A549 (cell line): Measurements from ENCODE around the gene DGKD. TPM values are rescaled to one million over a fixed set of nuclear protein-coding genes. Genes with fewer than 3 reads are reported as not detected.

Source experiments
- ATAC-seq, 2 experiments: fragments of 200-7000 bp in 1 of 2; fragments of >200 bp in 1 of 2; cut with Nextera tagmentation in 1 of 2; cut with Tn5 transposase in 1 of 2; 3 replicates each; pipeline versions ENCODE4 v1.8.0 to v1.9.1; 2018 to 2020; ENCODE audit warnings: mild to moderate bottlenecking in 1 of 2, moderate library complexity in 1 of 2
- CTCF ChIA-PET: fragments of 300-600 bp; sonication (Branson Sonifier 250); formaldehyde crosslinking; extraction: SDS; loops from one replicate; lab custom pipeline; 2021; ENCODE audit warnings: antibody characterized with exemption, inconsistent platforms; lab: Yijun Ruan, JAX
- POLR2A ChIA-PET: fragments of 350-600 bp; formaldehyde crosslinking; extraction: SDS; loops from one replicate; lab custom pipeline; 2021; ENCODE audit warnings: antibody characterized with exemption, inconsistent platforms; lab: Yijun Ruan, JAX
- DNase-seq, 2 experiments: peaks; one replicate each; pipeline versions ENCODE4 v3.0.0 to v3.0.0-alpha.2; 2011 to 2016; ENCODE audit warnings: low read depth in 1 of 2, low spot score in 1 of 2
- FAIRE-seq: peaks from 2 replicates; lab custom pipeline; 2011; peaks lifted over from hg19 to GRCh38; lab: Jason Lieb, UNC
- H3K27ac ChIP-seq, 2 experiments: fragments of >200 bp; sonication (Bioruptor Twin); formaldehyde crosslinking; 3 replicates each; pipeline ENCODE4 v1.5.1; 2016 to 2017
- H3K4me1 ChIP-seq: fragments of >200 bp; sonication (Bioruptor Twin); formaldehyde crosslinking; 3 replicates; pipeline ENCODE4 v1.6.1; 2016
- H3K4me2 ChIP-seq: fragments of >200 bp; sonication (Bioruptor Twin); formaldehyde crosslinking; 3 replicates; pipeline ENCODE4 v1.6.1; 2016
- H3K4me3 ChIP-seq: fragments of >200 bp; sonication (Bioruptor Twin); formaldehyde crosslinking; 3 replicates; pipeline ENCODE4 v1.5.1; 2016
- H3K9me3 ChIP-seq: fragments of >200 bp; sonication (Bioruptor Twin); formaldehyde crosslinking; 3 replicates; pipeline ENCODE4 v1.6.1; 2016
- CEBPB ChIP-seq, 2 experiments: fragments of >200 bp in 1 of 2; sonication (Bioruptor Twin) in 1 of 2; formaldehyde crosslinking in 1 of 2; IDR thresholded peaks; 2 replicates each; pipeline ENCODE4 v1.6.1; 2012 to 2016
- CHD2 ChIP-seq: fragments of 150-350 bp; IDR thresholded peaks from 2 replicates; pipeline ENCODE4 v1.6.1; 2014; ENCODE audit warnings: low read length; ENCODE audit not compliant: partially characterized antibody
- CTCF ChIP-seq: fragments of >200 bp; sonication (Bioruptor Twin); formaldehyde crosslinking; IDR thresholded peaks from 3 replicates; pipeline ENCODE4 v1.5.1; 2016
- EHF ChIP-seq: fragments of 250-450 bp; sonication (Bioruptor Pico); IDR thresholded peaks from 2 replicates; pipeline ENCODE4 v1.5.0; 2020; ENCODE audit warnings: mild to moderate bottlenecking
- ELK1 ChIP-seq: fragments of 150-350 bp; IDR thresholded peaks from 2 replicates; pipeline ENCODE4 v1.6.1; 2014; ENCODE audit warnings: low read depth, mild to moderate bottlenecking, low read length
- EP300 ChIP-seq, 2 experiments: fragments of >200 bp; sonication (Bioruptor Twin); formaldehyde crosslinking; IDR thresholded peaks; 2 replicates in 1 of 2; 3 replicates in 1 of 2; pipeline ENCODE4 v1.6.1; 2016 to 2017
- FOSB ChIP-seq: fragments of 250-450 bp; sonication (Bioruptor Pico); IDR thresholded peaks from 2 replicates; pipeline ENCODE4 v1.5.0; 2020; ENCODE audit warnings: mild to moderate bottlenecking, moderate library complexity
- FOXS1 ChIP-seq: fragments of 250-450 bp; sonication (Bioruptor Pico); IDR thresholded peaks from 2 replicates; pipeline ENCODE4 v1.5.0; 2020; ENCODE audit warnings: mild to moderate bottlenecking, moderate library complexity
- GATA3 ChIP-seq: IDR thresholded peaks from 2 replicates; pipeline ENCODE4 v1.6.1; 2012; ENCODE audit warnings: borderline replicate concordance
- HDAC2 ChIP-seq: fragments of 200-600 bp; sonication (generic); IDR thresholded peaks from 2 replicates; pipeline ENCODE4 v1.6.1; 2016
- HES2 ChIP-seq: fragments of >200 bp; sonication (Bioruptor Twin); formaldehyde crosslinking; IDR thresholded peaks from 2 replicates; pipeline ENCODE4 v1.6.1; 2016
- HEYL ChIP-seq: fragments of 250-450 bp; sonication (Bioruptor Pico); IDR thresholded peaks from 2 replicates; pipeline ENCODE4 v1.8.0; 2021; ENCODE audit warnings: mild to moderate bottlenecking, moderate library complexity
- HOXB13 ChIP-seq: fragments of 250-450 bp; sonication (Bioruptor Pico); IDR thresholded peaks from 2 replicates; pipeline ENCODE4 v1.5.0; 2020; ENCODE audit warnings: low read depth, mild to moderate bottlenecking, moderate library complexity
- JUN ChIP-seq, 2 experiments: fragments of >200 bp; sonication (Bioruptor Twin); formaldehyde crosslinking; IDR thresholded peaks; 2 replicates in 1 of 2; 3 replicates in 1 of 2; pipeline ENCODE4 v1.6.1; 2016 to 2017
- JUNB ChIP-seq: fragments of >200 bp; sonication (Bioruptor Twin); formaldehyde crosslinking; IDR thresholded peaks from 2 replicates; pipeline ENCODE4 v1.6.1; 2016
- MAFK ChIP-seq: fragments of 450-650 bp; IDR thresholded peaks from 2 replicates; pipeline ENCODE4 v1.6.1; 2014; ENCODE audit not compliant: partially characterized antibody
- MAX ChIP-seq: IDR thresholded peaks from 2 replicates; pipeline ENCODE4 v1.6.1; 2012
- MAZ ChIP-seq: fragments of 150-350 bp; IDR thresholded peaks from 2 replicates; pipeline ENCODE4 v1.6.1; 2014; ENCODE audit warnings: antibody characterized with exemption, low read depth, low read length, borderline replicate concordance
- NFE2L2 ChIP-seq: fragments of 150-350 bp; conservative IDR thresholded peaks from 2 replicates; pipeline ENCODE4 v1.6.1; 2014; ENCODE audit warnings: low read length
- NR3C1 ChIP-seq: fragments of >200 bp; sonication (Bioruptor Twin); formaldehyde crosslinking; IDR thresholded peaks from 3 replicates; pipeline ENCODE4 v1.6.1; 2017
- PBX3 ChIP-seq: IDR thresholded peaks from 2 replicates; pipeline ENCODE4 v1.6.1; 2012
- PHF8 ChIP-seq: fragments of 200-600 bp; sonication (generic); IDR thresholded peaks from 2 replicates; pipeline ENCODE4 v1.6.1; 2016; ENCODE audit warnings: low read depth, mild to moderate bottlenecking, antibody characterized with exemption, moderate library complexity, borderline replicate concordance
- POLR2A ChIP-seq: IDR thresholded peaks from 2 replicates; pipeline ENCODE4 v1.6.1; 2012; ENCODE audit warnings: mild to moderate bottlenecking, low read length
- REST ChIP-seq: fragments of 200-600 bp; sonication (generic); IDR thresholded peaks from 2 replicates; pipeline ENCODE4 v1.6.1; 2016; ENCODE audit warnings: antibody characterized with exemption, mild to moderate bottlenecking, moderate library complexity
- SMC3 ChIP-seq: fragments of >200 bp; sonication (Bioruptor Twin); formaldehyde crosslinking; IDR thresholded peaks from 3 replicates; pipeline ENCODE4 v1.6.1; 2018; ENCODE audit warnings: inconsistent platforms
- SREBF2 ChIP-seq: fragments of 450-650 bp; IDR thresholded peaks from 2 replicates; pipeline ENCODE4 v1.6.1; 2014; ENCODE audit warnings: mild to moderate bottlenecking, moderate library complexity
- TFCP2L1 ChIP-seq: fragments of 250-450 bp; sonication (Bioruptor Pico); IDR thresholded peaks from 2 replicates; pipeline ENCODE4 v1.5.0; 2021; ENCODE audit warnings: mild to moderate bottlenecking
- TP53 ChIP-seq: fragments of 250-450 bp; sonication (Bioruptor Pico); IDR thresholded peaks from 2 replicates; pipeline ENCODE4 v1.5.0; 2021; ENCODE audit warnings: mild to moderate bottlenecking, moderate library complexity
- ZNF302 ChIP-seq: fragments of 250-450 bp; sonication (Bioruptor Pico); IDR thresholded peaks from 2 replicates; pipeline ENCODE4 v1.9.0; 2021; ENCODE audit warnings: inconsistent platforms, mild to moderate bottlenecking, moderate library complexity
- WGBS: methylation state at CpG from one replicate; pipeline ENCODE4 v1.1.6; 2017; ENCODE audit errors: missing lambda C conversion rate; 5-methylcytosine and 5-hydroxymethylcytosine counted together
- polyA plus RNA-seq, 4 experiments: library from polyadenylated mRNA; depleted of rRNA in 3 of 4; stranded (reverse); fragments of >200 nt; fragmentation: RNase III in 1 of 4; extraction: RNeasy Plus Mini Kit Qiagen cat#74134 plus additional on column Dnase treatment in 1 of 4; gene quantifications; 2 replicates in 3 of 4; 3 replicates in 1 of 4; pipeline ENCODE4 v1.2.3, GENCODE V29; 2011 to 2017

The DGKD gene
- polyA plus RNA-seq, 2 of the 4 experiments (the other 2 are of a cell fraction), result 68.8 to 99.6 TPM

- ATAC-seq (no peak), DNase-seq (no peak), FAIRE-seq (no peak)
- TF ChIP-seq MAFK (no peak), JUN (IDR thresholded peaks at IDR 0.05) (no peak), EP300 (IDR thresholded peaks at IDR 0.05) (no peak), NFE2L2 (no peak), POLR2A (no peak), HDAC2 (no peak), SREBF2 (no peak)
- WGBS, result 80% methylated on average over 15 of the region's 15 CpGs
- Histone ChIP-seq H3K4me2 (no peak overlapping the region), H3K27ac (peak overlapping the region; percentile 91 to 97; a peak in 5 of 6 replicates), H3K4me3 (no peak overlapping the region), H3K9me3 (no peaks in the 10 kb centered on the region), H3K4me1 (peaks cover 42% of the 10 kb centered on the region)
- CTCF ChIA-PET, result interaction anchor here (0.9 to 1.1 kb wide), 2 partner anchors 11 to 94 kb away, joined by 3 read pairs; no protein-coding TSS in a partner anchor
- POLR2A ChIA-PET, result interaction anchor here (1.0 kb wide), 1 partner anchor 651 kb away, joined by 3 read pairs; no protein-coding TSS in a partner anchor
These were observed 5.0 kb upstream of the DGKD start for GRCh38 chr2:233349005-233349998.

GRCh38 chr2:233350708-233351107, 3.6 kb upstream of the DGKD start:
- DNase-seq, result peak; percentile 93 to 98
- Histone ChIP-seq H3K4me1 (peaks cover 44% of the 10 kb centered on the region), H3K9me3 (no peaks in the 10 kb centered on the region), H3K27ac (peak overlapping the region; percentile 91 to 97), H3K4me3 (no peak overlapping the region), H3K4me2 (peak overlapping the region; percentile 75)
- ATAC-seq, result peak; percentile 88 to 94
- ChIA-PET CTCF (interaction anchor here (0.7 to 1.6 kb wide), 9 partner anchors 8 to 92 kb away, joined by 3 to 7 read pairs (median 4); no protein-coding TSS in a partner anchor), POLR2A (interaction anchor here (0.6 kb wide), 1 partner anchor 52 kb away, joined by 4 read pairs; no protein-coding TSS in a partner anchor)
- WGBS, result 1% methylated on average over 8 of the region's 8 CpGs
- FAIRE-seq, result no peak
- no peak for TF ChIP-seq TP53 (CRISPR knock-in tag)
- TF ChIP-seq ELK1, result no peak
- TF ChIP-seq REST, result no peak
- TF ChIP-seq CHD2, result peak; percentile 26
- TF ChIP-seq GATA3, result peak; percentile 76; the same call in 1 of the 2 replicates
- no peak for TF ChIP-seq NFE2L2
- TF ChIP-seq FOSB (CRISPR knock-in tag), result no peak
- TF ChIP-seq EHF (CRISPR knock-in tag), result no peak
- no peak for TF ChIP-seq CTCF
- TF ChIP-seq SMC3, result 0 out of 3 replicates have a peak, but pooled peaks have one; percentile 27
- no peak for TF ChIP-seq HES2
- no peak for TF ChIP-seq HEYL (CRISPR knock-in tag)
- no peak for TF ChIP-seq TFCP2L1 (CRISPR knock-in tag)
- no peak for TF ChIP-seq HOXB13 (CRISPR knock-in tag)
- TF ChIP-seq HDAC2, result no peak
- 0 out of 2 replicates have a peak, but pooled peaks have one; percentile 48 for TF ChIP-seq PBX3
- TF ChIP-seq MAX, result peak; percentile 90
- TF ChIP-seq JUNB, result peak; percentile 91
- peak in 1 of 2 experiments; percentile 42; a peak in 1 of 4 replicates for TF ChIP-seq CEBPB (IDR thresholded peaks at IDR 0.05)
- no peak for TF ChIP-seq NR3C1
- no peak for TF ChIP-seq MAZ
- no peak for TF ChIP-seq FOXS1 (CRISPR knock-in tag)
- TF ChIP-seq ZNF302 (CRISPR knock-in tag), result no peak
- TF ChIP-seq PHF8, result no peak
